HG03066 (cell line): ENCODE data around the gene TMPRSS15.

Experiments used
- ATAC-seq: cut with Tn5 transposase; IDR thresholded peaks from one replicate; pipeline ENCODE4 v1.9.1; 2021; ENCODE audit warnings: low read depth; ENCODE audit not compliant: unreplicated experiment

Gene TMPRSS15

DNA sequence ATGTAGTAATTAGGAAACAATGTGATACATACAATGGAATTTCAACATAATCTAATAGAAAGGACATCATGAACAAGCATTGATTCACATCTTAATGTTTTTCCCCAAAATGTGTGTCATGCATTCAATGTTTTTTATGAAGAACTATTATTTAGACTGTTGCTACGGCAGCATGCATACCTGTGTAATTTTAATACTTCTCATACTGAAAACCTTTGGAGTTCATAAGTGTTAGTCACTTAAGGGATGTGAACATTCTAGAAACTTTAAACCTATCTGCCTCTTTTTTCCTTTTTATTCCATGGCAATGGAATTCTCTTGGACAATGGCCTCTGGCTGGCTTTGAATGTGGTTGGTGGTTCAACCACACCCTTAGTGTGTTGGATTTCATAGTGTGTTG lies 48.6 kb downstream of the TMPRSS15 start:
- no peak for ATAC-seq

DNA sequence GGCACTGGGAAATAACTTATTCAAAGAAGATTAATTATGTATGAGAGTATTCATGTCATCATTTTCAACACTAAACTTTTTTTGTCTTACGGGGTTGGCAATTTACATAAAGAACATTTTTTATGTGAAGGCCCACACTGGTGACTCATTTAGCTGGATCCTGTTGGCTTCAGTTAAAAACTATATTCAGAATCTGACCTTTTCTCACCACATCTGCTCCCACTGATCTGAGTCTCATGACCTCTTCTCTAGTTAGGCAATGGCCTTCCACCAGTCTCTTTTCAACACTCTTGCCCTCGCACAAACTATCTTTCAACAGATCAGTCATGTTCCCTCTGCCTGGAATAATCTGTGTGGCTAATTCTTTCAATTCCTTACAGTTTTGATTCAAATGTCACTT lies 53.4 kb downstream of the TMPRSS15 start:
- no peak for ATAC-seq

DNA sequence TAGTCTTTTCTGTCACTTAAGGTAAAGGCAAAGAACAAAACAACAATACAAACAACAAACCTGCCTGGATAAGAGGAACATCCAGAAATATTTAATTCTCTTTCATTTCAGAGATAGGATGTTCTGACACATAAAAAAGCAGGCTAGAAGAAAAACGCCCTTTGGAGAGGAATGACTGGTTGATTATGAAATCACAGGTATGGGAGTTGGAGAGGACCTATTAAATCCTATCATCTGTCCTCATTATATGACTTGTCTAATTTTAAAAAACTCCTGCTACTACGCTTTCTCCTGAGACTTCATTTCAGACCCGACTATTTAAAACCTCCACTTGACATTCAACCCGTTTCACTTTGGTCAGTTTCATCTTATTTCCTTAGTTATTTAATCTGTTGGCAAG lies 54.1 kb downstream of the TMPRSS15 start:
- no peak for ATAC-seq

DNA sequence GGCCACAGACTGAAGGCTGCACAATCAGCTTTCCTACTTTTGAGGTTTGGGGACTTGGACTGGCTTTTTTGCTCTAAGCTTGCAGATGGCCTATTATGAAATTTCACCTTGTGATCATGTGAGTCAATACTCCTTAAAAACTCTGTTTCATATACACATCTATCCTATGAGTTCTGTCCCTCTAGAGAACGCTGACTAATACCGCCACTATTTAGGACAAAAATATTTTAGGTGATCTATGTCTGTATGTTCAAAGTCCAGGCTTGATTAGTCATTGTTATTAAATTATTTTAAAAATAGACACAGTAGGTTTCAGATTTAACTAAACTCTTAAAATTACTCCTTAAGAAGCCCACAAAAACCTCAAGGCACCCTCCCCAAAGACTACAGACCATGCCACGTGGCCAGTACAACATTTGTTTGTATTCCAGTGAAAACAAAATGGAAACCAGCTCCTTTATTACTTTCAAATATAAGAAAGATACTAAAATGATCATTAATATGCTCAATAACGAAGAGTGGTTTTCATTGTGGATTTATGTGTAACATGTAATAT lies 63.1 kb downstream of the TMPRSS15 start:
- ATAC-seq, result no peak

DNA sequence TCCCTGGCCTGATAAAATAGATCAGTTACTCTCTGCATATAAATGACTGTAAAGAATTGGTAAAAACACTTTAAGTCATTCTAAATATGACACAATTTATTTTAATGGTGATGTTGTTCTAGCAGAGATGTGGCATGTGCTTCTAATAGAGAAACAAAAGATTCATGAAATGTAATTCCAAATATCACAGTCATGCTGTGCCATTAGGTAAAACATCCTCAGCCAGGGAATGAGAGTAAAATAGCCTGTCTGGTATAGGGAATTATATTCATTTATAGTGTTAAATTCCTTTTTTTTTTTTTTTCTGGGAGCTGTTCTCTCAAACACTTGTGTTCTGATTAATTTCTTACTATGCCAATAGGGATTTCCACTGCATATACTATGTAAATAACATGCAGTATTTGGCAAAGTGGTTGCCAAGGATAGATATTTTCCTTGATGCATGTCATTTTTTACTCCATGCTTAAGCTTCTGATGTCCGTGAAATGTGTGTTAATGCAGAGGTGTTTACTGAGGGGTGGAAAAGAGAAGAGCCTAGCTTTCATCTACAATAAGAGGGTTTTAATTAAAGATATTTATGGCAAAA lies 67.8 kb downstream of the TMPRSS15 start:
- no peak for ATAC-seq

DNA sequence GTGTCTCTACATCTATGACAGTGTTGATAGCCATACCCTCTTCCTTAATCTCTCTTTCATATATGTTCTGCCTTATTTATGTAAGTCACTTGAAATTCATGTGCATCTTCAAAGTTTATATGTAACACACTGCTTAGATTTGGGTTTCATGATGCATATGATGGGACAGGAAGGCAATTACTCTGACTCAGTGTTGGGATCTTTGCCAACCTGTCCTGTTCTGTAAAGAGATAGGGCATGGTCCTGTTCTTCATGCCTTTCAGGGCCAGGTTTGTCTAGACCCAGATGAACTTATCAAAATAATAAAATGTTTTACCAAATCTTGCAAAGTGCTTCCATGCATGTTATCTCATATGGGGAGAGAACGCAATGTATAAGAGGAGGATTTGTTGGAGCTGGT lies 69.5 kb downstream of the TMPRSS15 start:
- no peak for ATAC-seq

DNA sequence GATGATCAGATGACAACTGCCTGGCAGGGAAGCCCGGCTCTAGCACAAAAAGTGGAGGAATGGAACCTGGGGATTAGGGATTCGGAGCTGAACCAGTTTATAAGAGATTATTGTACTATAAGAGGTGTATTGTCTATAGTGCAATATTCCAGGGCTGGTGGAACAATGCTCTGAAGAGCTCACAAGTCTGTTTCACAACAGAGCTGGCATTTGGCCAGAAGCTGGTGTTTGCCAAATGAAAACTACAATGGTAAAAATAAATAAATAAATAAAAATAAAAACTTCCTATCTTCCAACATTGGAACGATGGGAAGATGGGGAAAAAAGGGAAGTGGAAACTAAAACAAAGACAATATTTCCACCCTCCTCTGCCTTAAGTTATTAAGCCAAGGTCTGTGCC lies 85.4 kb downstream of the TMPRSS15 start:
- no peak for ATAC-seq

DNA sequence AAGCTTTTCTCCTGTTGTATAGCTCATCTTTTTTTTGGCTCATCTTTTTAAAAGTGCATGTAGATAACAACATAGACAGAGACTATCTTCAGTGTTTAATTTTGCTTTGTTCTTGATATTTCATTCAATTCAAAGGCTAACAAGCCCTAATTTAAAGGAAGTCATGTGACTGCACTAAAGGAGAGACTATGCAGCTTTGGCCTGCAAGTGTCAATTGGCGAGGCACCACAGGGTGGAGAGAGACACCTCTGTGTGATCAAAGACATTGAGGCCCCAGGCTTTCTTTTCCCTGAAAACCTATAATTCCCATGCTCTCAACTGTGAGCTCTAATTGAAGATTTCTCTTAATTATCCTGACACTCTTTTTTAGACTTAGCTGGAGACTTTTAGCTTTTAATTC lies 105.4 kb downstream of the TMPRSS15 start:
- no peak for ATAC-seq

DNA sequence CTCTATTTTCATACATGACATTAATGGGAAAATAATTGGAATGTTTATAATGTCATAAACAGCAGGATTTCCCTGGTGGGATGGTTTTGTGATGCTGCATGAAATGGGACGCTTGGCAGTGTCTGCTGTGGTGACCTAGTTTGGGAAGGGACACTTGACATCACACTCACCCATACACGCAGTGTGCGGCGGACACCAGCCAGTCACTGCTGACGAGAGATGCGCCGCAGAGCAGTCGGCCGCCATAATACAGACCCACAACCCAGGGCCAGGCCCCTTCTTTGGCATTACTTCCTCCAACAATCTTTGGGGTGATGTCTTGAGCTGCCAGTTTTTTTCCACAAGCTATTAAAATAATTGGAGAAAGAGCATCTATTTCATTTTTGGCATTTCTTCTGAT lies 109.5 kb downstream of the TMPRSS15 start:
- no peak for ATAC-seq

DNA sequence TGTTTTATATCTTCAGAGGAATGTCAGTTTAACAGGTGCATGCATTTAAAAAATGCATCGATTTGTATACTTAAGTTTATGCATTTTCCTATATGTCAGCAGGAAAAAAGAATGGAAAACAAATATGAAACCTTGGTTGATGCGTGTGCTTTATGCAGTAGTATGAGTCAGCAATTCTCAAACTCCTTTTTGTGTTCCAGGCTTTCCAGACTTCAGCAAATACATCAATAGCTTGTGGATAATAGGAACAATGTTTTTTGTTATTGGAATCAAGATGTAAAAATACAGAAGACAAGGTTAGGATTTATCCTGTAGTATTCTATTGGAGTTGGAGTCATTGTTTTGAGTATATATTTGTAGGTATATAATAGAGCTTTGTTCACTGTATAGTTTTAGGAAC lies 113.7 kb downstream of the TMPRSS15 start:
- no peak for ATAC-seq

DNA sequence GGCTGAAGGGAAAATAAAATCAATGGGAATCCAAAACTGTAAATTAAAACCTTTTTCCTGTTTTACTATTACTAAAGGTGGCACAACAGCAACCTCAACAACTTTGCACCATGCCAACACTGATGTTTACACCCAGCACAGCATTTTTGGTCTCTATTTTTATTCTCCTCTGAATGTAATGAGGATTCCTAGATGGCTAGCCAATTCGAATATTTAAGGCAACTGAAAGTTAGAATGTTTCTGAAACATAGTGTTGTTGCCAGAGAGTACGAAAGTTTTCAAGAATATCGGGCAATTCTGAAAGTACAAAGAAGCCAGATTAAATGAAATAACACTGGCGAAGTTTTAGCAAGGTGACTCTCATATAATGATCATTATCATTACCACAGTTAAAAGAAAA lies 118.2 kb downstream of the TMPRSS15 start:
- ATAC-seq, result no peak

DNA sequence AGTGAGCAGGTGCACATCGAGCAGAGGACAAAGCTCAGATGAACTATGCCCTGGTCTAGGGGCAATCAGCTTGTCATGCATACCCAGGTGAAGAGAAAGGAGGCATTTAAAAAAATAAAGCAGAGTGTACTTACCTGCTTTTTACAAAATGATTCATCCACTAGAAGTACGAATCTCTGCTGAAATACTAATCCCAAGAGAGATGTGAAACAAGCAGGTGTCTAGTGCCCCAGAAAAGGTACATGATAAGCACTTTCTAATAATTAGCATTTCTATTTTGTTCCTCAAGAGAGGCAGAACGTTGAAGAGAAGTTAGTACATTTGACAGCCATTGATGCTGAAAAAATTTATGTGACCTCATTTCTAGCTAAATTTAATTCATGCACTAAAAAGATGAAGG lies 127.8 kb downstream of the TMPRSS15 start:
- ATAC-seq, result no peak

DNA sequence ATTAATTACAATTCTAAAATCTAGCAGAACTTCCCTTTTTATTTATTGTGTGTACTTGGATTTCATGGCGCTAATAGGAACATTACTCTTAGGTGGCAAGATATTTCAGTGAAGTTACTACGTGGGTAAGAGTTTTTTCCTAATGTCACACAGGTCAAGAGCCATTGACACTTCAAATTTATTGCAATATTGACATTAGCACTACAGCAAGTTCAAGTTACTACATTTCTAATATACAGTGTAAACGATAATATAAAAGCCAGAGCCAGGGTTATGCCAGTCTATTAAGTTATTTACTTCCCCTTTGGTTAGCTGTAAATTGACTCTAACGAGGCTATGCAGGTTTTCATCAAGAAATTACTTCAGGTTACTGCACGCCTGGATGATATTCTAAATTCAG lies 129.2 kb downstream of the TMPRSS15 start:
- no peak for ATAC-seq

DNA sequence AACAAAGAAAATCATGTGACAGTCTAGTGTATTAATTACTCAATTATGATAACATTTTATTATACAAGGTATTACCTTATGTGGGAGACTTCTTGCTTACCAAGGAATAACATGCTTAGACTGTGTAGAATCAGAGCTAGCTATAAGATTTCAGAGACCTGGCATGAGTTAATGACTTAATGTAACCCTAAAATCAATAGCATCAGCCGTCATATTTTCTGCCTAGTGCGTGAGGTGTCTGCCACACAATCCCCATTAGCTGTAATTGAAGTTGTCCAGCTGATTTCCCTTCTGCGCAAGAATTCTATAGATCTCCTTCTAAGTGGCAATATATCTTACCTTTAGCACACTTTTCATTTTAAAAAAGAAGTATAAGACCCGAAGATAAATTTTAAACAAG lies 130.2 kb downstream of the TMPRSS15 start:
- no peak for ATAC-seq

DNA sequence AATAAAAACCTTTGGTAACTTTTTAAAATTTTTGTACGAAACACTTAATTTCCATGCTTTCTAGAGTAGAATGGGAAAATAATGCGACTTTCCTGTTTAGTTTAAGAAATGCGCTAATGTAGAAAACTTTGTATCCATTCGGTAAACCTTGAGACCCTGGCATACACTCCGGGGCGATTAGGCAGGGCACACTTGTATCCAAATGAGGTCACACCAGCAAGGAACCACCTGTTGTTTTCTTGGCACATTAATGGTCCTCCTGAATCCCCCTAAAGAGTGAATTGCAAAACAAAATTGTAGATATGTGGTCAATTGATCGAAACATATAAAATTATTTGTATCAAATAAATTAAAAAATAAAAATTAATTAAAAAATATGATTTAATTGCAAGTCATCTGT lies 133.7 kb downstream of the TMPRSS15 start:
- no peak for ATAC-seq

DNA sequence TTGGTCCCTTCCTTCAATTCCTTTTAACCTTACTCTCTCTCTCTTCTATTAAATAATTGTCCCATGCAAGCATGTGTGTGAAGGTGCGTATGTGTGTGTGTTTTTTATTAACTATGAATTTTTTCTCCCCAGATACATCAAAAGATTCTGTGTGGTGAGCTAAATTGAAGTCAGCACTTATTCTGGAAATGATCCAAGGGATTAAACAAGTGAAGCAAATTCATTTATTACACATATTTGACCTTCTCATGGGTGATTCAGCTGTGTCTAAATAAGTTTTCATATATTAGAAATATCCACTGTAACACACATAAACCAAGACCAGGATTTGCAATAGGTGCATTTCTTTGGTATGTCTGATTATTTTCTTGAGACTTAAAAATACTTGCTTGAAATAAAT lies 134.7 kb downstream of the TMPRSS15 start:
- ATAC-seq, result no peak

DNA sequence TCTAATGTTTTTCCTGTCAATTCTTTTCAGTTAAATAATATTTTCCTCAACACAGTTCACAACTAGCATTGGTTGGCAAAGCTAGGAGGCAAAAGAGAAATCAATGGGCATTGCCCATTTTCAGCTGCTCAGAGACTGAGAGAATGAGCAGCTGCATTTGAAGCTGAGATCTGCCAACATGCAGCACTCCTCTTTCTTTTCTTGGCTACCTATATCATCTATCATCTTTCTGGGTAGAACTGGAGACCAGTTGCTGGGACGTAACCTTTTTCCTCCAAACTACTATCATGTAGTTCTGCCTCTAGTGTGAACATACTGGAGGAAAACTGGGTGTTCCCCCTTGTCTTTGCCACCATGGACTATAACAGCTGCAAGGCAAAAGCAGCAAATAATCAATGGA lies 136.1 kb downstream of the TMPRSS15 start:
- no peak for ATAC-seq

DNA sequence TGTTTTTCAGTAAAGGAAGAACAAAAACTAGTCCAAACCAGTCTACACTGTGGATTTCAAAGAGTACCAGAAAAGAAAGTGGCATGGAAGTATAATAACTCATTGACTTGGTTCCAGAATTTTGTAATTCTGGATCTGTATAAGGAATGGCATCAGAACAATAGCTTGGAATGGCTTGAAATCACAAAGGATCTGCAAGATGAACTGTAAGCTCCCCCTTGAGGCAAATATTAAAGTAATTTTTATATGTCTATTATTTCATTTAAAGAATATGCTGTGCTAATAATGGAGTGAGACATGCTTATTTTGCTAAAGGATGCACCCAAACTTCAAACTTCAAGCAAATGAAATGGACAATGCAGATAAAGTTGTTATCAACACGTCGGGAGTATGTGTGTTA lies 137.6 kb downstream of the TMPRSS15 start:
- no peak for ATAC-seq

DNA sequence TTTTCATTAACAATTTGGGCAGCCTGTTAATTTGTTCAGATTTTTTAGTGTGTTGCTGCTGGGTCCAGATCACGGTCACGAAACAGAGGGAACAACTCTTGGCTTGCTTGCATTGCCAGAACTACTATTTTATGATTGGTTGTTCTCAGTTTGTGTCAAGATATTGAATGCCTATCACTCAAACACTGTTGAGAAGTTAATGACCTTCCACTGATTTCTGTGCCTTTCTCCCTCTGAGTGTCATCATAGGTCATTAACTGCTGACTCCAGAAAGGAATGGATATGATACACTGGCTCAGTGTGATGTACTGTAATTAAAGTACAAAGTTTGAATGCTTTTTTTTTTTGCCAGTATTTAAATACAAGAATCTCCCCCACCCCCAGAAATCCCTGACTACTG lies 149.8 kb downstream of the TMPRSS15 start:
- ATAC-seq, result no peak

DNA sequence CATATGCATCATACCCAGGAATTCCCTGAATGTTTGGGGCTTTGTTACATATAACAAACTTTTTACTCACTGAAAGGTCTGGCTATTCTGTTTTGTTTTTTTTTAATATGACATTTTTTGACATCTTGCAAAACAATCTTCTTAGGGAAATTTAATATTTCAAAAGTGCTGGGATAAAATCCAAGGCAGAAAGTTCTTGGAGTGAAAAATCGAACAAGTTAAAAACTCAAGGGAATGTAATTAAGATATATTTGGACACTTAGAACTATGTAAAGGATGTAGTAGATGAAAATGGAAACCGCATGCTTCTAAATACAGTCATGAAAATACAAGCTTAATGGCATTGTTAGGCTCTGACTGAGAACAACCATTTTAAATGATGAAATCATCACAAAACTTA lies 150.4 kb downstream of the TMPRSS15 start:
- ATAC-seq, result no peak

DNA sequence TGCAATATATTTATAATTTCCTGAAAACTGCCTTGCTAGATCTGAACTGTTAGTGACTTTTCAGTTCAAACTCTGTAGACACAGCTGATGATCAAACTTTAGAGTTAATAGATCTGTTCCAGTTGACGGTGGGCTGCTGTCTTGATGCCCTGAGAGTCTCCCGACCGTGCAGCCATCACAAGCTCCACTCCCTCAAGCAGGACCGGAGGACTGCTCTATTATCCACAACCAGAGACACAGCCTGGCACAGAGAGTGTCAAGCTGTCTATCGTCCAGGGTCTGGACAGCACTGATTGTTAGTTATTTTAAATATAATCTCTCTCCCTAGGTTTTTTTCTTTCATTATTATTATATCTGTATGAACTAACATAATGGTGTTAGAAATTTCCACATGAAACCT lies 150.9 kb downstream of the TMPRSS15 start:
- ATAC-seq, result no peak

DNA sequence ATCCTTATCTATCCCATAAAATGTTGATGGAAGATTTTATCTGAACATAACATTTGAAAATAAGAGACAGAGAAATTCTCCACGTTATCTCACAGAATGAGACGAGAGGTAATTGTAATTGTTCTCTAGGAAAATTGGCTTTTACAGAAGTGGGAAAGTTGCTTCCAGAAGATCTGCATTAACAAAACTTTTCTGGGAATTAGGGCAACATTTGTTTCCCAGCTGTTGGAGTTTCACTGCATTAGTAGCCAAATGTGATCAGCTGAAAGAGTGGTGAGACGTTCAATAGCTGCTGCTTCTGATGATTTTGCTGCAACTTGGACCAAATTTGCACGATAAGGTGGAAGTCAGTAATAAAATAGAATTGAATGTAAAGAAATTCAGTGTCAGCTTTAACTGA lies 151.3 kb downstream of the TMPRSS15 start:
- no peak for ATAC-seq

DNA sequence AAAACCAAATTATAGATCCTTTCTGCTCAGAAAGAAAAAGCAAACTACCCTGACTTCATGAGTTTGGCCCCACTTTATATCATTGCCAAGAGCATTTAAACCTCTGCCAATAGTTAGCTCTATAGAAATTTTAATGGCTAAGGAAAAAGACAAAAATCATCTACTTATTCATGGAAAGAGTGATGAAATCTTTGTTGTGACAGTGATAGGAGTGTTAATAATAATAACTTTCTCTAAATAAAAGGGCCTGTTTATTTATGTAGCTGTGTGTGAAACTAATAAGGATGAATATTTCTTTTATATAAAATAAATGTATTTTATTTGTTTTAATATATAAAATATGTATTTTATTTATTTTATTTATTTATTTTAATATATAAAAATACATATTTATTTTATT lies 152.5 kb downstream of the TMPRSS15 start:
- ATAC-seq, result no peak
